Right lobe of liver (tissue), 6 donors: ENCODE data around the gene DNAH10. TPM values are rescaled to one million over a fixed set of nuclear protein-coding genes. Genes with fewer than 3 reads are reported as not detected.

Experiments used
- ATAC-seq, 4 donors: fragments of 200-7000 bp; cut with Tn5 transposase; one replicate each; pipeline ENCODE4 v1.9.1; 2020; ENCODE audit warnings: mild to moderate bottlenecking in 4 of 4, moderate library complexity in 4 of 4
- DNase-seq, 3 donors: peaks; one replicate each; pipeline ENCODE4 v3.0.0-alpha.2; 2020
- H3K27ac ChIP-seq, 3 donors: fragments of 200-600 bp; one replicate each; pipeline ENCODE4 v1.8.0; 2022
- H3K27me3 ChIP-seq, 2 donors: fragments of 200-600 bp; one replicate each; pipeline ENCODE4 v1.8.0; 2022
- H3K36me3 ChIP-seq, 4 donors: fragments of 200-600 bp; sonication (generic) in 1 of 4; one replicate each; pipeline versions ENCODE4 v1.5.1 to v1.8.0; 2017 to 2022; ENCODE audit warnings: control low read depth in 1 of 4
- H3K4me1 ChIP-seq, 4 donors: fragments of 200-600 bp; sonication (generic) in 1 of 4; one replicate each; pipeline versions ENCODE4 v1.5.1 to v1.8.0; 2017 to 2022; ENCODE audit warnings: control low read depth in 1 of 4
- H3K4me3 ChIP-seq, 3 donors: fragments of 200-600 bp; one replicate each; pipeline ENCODE4 v1.8.0; 2022
- H3K9me3 ChIP-seq, 4 donors: fragments of 200-600 bp; sonication (generic) in 1 of 4; one replicate each; pipeline versions ENCODE4 v1.5.1 to v1.8.0; 2017 to 2022; ENCODE audit warnings: control low read depth in 1 of 4
- POLR2A ChIP-seq: fragments of 450-650 bp; IDR thresholded peaks from one replicate; pipeline ENCODE4 v1.6.1; 2017; ENCODE audit warnings: antibody characterized with exemption, mild to moderate bottlenecking
- WGBS: methylation state at CpG from one replicate; pipeline ENCODE4 v1.1.6; 2018; ENCODE audit warnings: low coverage, low lambda C conversion rate; ENCODE audit not compliant: insufficient coverage; ENCODE audit errors: missing lambda C conversion rate; 5-methylcytosine and 5-hydroxymethylcytosine counted together
- intact Hi-C, 2 donors: fragments of 100-400 bp; cut with DNase I; formaldehyde crosslinking; loops; one replicate each; pipeline versions ENCODE4 v1.11.2 to v1.14.1; 2022
- small RNA-seq, 2 experiments: library from RNA; depleted of rRNA; stranded (forward); fragments of <200 nt; gene quantifications; one replicate each; pipeline ENCODE3, GENCODE V24; 2016
- total RNA-seq, 6 experiments: library from RNA; depleted of rRNA in 2 of 6; stranded (reverse); fragments of >200 nt in 2 of 6; fragmentation: NEBNext Ultra II Directional in 3 of 6; extraction: Animal tissue kit (Norgen Biotek cat#: 25700) in 3 of 6; gene quantifications; one replicate each; pipeline versions ENCODE4 v1.1.0 to v1.2.4, GENCODE V29; 2016 to 2023
- TF ChIP-seq, protein P1 (sequence below), 4 donors: fragments of 200-600 bp in 3 of 4; fragments of 450-650 bp in 1 of 4; IDR thresholded peaks; one replicate each; pipeline versions ENCODE4 v1.5.1 to v1.8.0; 2016 to 2022; ENCODE audit warnings: antibody characterized with exemption in 4 of 4, mild to moderate bottlenecking in 2 of 4
- donor health status: DM: no; HTN: yes; CAD: no.
- donor health status: DM: no; HTN: no; CAD: no.
- donor health status: DM: no; HTN: no; CAD: no.
- donor health status: DM: no; HTN: yes; CAD: no.
- donor health status: DM: no; HTN: yes; CAD: no.

Gene DNAH10
- total RNA-seq, 6 experiments from 2014 or later: under 0.01 to 0.40 (median 0.16) TPM; not detected in 1

DNA sequence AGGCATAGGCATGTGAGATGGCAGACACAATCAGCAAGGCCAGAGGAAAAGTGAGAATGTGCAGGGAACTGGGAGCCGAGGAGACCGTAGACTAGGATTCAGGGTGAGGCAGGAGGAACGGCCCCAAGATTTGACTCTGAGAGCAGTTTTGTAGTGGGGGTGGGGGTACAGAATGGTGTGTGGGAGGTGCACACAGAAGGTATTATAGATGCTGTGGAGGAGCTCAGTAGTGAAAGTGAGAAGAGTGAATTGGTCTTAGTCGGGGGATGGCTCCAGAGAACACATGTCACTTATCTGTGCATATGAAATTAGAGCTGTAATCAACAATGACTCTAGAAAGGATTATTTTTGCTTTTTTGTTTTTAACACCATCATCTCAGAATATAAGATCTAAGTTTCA lies 222.8 kb downstream of the DNAH10 start:
- Histone ChIP-seq H3K36me3 (no peaks in the 10 kb centered on the region), H3K27me3 (no peaks in the 10 kb centered on the region), H3K9me3 (no peaks in the 10 kb centered on the region), H3K4me3 (no peak overlapping the region), H3K4me1 (peaks cover 0 to 6% (median 0%) of the 10 kb centered on the region in 4 donors), H3K27ac (no peak overlapping the region)
- no peak for DNase-seq
- WGBS: 86% methylated on average over 4 of the region's 4 CpGs
- TF ChIP-seq POLR2A: no peak
- TF ChIP-seq, protein P1, sequence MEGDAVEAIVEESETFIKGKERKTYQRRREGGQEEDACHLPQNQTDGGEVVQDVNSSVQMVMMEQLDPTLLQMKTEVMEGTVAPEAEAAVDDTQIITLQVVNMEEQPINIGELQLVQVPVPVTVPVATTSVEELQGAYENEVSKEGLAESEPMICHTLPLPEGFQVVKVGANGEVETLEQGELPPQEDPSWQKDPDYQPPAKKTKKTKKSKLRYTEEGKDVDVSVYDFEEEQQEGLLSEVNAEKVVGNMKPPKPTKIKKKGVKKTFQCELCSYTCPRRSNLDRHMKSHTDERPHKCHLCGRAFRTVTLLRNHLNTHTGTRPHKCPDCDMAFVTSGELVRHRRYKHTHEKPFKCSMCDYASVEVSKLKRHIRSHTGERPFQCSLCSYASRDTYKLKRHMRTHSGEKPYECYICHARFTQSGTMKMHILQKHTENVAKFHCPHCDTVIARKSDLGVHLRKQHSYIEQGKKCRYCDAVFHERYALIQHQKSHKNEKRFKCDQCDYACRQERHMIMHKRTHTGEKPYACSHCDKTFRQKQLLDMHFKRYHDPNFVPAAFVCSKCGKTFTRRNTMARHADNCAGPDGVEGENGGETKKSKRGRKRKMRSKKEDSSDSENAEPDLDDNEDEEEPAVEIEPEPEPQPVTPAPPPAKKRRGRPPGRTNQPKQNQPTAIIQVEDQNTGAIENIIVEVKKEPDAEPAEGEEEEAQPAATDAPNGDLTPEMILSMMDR (IDR thresholded peaks at IDR 0.05): no peak
- ATAC-seq: no peak
- intact Hi-C loops: loop anchor here in 1 of 2 donors (5.0 kb wide), 1 partner anchor 78 kb away; no protein-coding TSS in a partner anchor

Small RNAs within 50 kb of the gene (small RNA-seq; reads per million reads assigned to genes)
- 0 reads per million in 2 experiments for gene AC068790.4
- gene AC068790.6: 0 reads per million in 2 experiments

Other genes with a start within 250 kb of the DNAH10 start
- gene RILPL1, start 228.6 kb upstream of the DNAH10 start, total RNA-seq: 1 to 10 TPM; 3.2 to 7.5 (median 5.3) TPM
- gene TMED2, start 177.7 kb upstream of the DNAH10 start, total RNA-seq: 100 to 1,000 TPM; 197 to 282 (median 215) TPM
- gene DDX55, start 160.2 kb upstream of the DNAH10 start, total RNA-seq: 10 to 100 TPM in 3 of 6 experiments, 1 to 10 TPM in 3; 6.4 to 33.3 (median 10.5) TPM
- 100 to 1,000 TPM in 1 of 6 experiments, 10 to 100 TPM in 5; 19.3 to 137 (median 22.2) TPM for gene EIF2B1, start 128.6 kb upstream of the DNAH10 start, total RNA-seq
- 10 to 100 TPM; 10.9 to 15.6 (median 13.9) TPM for gene GTF2H3, start 128.5 kb upstream of the DNAH10 start, total RNA-seq
- 1 to 10 TPM in 2 of 6 experiments, under 1 TPM in 4; 0.61 to 1.2 (median 0.88) TPM for gene TCTN2, start 91.2 kb upstream of the DNAH10 start, total RNA-seq
- 10 to 100 TPM in 3 of 6 experiments, 1 to 10 TPM in 3; 7.6 to 12.9 (median 10.1) TPM for gene ATP6V0A2, start 49.9 kb upstream of the DNAH10 start, total RNA-seq
- gene CCDC92, start 210.5 kb downstream of the DNAH10 start, total RNA-seq: 10 to 100 TPM; 12.5 to 17.5 (median 16.1) TPM
- 10 to 100 TPM; 37.3 to 46.5 (median 43.2) TPM for gene ZNF664, start 210.9 kb downstream of the DNAH10 start, total RNA-seq